NCI-H748 treated with DMSO at 0.1 percent for 48 hours (cell line): ENCODE measurements around the gene SYNE4.

Experiments
- DNase-seq: peaks from one replicate; lab custom pipeline; 2025; lab: John Stamatoyannopoulos, UW

Gene SYNE4

DNA sequence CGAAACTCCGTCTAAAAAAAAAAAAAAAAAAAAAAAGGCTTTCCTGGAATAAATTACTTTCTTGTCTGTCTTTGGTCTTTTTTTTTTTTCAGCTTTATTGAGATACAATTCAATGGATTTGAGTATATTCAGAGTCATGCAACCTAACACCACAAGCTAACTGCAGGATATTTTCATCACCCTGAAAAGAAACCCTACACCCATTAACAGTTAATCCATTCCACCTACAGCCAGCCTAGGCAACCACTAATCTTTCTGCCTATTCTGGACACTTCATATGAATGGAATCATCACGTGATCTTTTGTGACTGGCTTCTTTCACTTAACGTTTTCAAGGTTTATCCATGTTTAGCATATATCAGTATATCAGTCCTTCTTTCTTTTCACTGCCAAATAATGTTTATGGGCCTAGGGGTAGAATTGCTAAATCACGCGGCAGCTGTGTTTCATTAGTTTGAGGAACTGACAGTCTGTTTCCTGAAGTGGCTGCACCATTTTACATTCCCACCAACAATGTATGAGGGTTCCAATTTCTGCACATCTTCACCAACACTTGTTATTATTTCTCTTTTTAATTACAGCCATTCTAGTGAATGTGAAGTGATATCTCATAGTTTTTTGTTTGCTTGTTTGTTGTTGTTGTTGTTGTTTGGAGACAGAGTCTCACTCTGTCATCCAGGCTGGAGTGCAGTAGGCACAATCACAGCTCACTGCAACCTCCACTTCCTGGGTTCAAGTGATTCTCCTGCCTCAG, 52.6 kb downstream of the SYNE4 start:
- no peak for DNase-seq
